Spinal cord (tissue), 10 donors: Measurements from ENCODE around the gene NUP210L. TPM values are rescaled to one million over a fixed set of nuclear protein-coding genes. Genes with fewer than 3 reads are reported as not detected.
A peak's percentile ranks its signal among the peaks of the same experiment; 100 is the strongest.

Experiments
- DNase-seq, 6 donors: peaks; one replicate each; pipeline versions ENCODE4 v3.0.0 to v3.0.0-alpha.2; 2013 to 2015; ENCODE audit warnings: low spot score in 6 of 6, low read depth in 4 of 6
- H3K27ac ChIP-seq: one replicate; pipeline ENCODE4 v1.5.1; 2013; ENCODE audit warnings: low read depth, low read length, control low read depth
- H3K27me3 ChIP-seq: one replicate; pipeline ENCODE4 v1.6.1; 2013; ENCODE audit warnings: low read length; ENCODE audit not compliant: control insufficient read depth, insufficient read depth
- H3K36me3 ChIP-seq: one replicate; pipeline ENCODE4 v1.6.1; 2013; ENCODE audit warnings: low read length; ENCODE audit not compliant: control insufficient read depth, insufficient read depth
- H3K4me1 ChIP-seq: one replicate; pipeline ENCODE4 v1.6.1; 2013; ENCODE audit warnings: low read length; ENCODE audit not compliant: control insufficient read depth, insufficient read depth
- H3K4me3 ChIP-seq: one replicate; pipeline ENCODE4 v1.5.1; 2013; ENCODE audit warnings: low read depth, low read length, control low read depth
- H3K9me3 ChIP-seq: one replicate; pipeline ENCODE4 v1.6.1; 2013; ENCODE audit warnings: low read length; ENCODE audit not compliant: control insufficient read depth, insufficient read depth
- WGBS: methylation state at CpG from one replicate; pipeline ENCODE4 v1.1.5; 2013; ENCODE audit warnings: missing lambda C conversion rate; ENCODE audit not compliant: insufficient coverage; 5-methylcytosine and 5-hydroxymethylcytosine counted together
- long read RNA-seq, 4 donors: transcript quantifications; one replicate each; lab custom pipeline, GENCODE V29; 2026
- polyA plus RNA-seq, 2 donors: library from polyadenylated mRNA; unstranded; fragments of 120-200 nt; gene quantifications; one replicate each; pipeline ENCODE4 v1.2.1, GENCODE V29; 2013; ENCODE audit not compliant: insufficient read length in 2 of 2
- total RNA-seq, 2 donors: library from RNA; depleted of rRNA in 1 of 2; stranded (reverse); fragments of 120-200 nt in 1 of 2; fragments of >200 nt in 1 of 2; gene quantifications; one replicate each; pipeline versions ENCODE4 v1.2.3 to v1.2.4, GENCODE V29; 2013 to 2014
- donor health status: healthy.

Gene NUP210L
- total RNA-seq (under 1 TPM; 0.10 to 0.11 TPM), polyA plus RNA-seq (under 1 TPM; 0.16 to 0.48 TPM)
- long read RNA-seq, donor 1, result 0 reads
- long read RNA-seq, donor 2, result 0 reads
- long read RNA-seq, donor 3, result 0 reads
- long read RNA-seq, donor 4, result 0 reads

DNA sequence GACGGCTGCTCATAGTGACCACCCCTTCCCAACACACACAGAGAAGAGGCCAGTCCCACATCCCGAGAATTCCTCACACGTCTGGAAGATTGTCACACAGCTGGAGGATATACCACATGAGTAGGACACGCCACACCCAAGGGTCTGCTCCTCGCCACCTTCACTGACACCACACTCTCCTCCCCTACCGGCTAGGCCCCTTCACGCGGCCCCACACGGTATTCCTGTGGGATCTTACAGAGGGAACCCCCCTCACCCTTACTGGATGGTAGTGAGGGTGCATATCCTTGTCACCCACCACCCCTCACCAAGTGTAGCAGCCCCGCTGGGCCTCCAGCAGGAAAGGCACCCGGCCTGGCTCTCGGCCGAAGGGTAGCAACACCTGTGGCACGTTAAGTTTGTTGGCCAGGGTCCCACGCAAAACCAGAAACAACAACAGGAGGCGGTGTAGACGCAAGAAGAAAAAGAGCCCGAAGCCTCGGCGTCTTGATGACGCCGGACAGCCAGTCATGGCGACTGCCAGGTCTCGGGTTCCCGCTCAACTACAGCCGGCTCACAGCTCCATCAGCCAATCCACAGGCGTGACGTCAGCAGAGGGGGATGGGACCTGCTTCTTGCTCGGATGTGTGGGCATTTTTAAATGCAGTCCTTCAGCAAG lies at the start of gene NUP210L:
Gene NUP210L, minus strand, starts transcription at position 540 of the 658 bp plus-strand sequence.
- peaks cover 13% of the 10 kb centered on the region for H3K36me3 ChIP-seq
- no peaks in the 10 kb centered on the region for H3K9me3 ChIP-seq
- H3K27ac ChIP-seq, result peak within 1 kb of the TSS; percentile 69
- DNase-seq, result peak in 2 of 6 donors; percentile 3 to 34
- WGBS, result 85% methylated on average over 23 of the region's 29 CpGs
- no peak within 1 kb of the TSS for H3K4me3 ChIP-seq
- H3K4me1 ChIP-seq, result peaks cover 6% of the 10 kb centered on the region
- no peaks in the 10 kb centered on the region for H3K27me3 ChIP-seq

DNA sequence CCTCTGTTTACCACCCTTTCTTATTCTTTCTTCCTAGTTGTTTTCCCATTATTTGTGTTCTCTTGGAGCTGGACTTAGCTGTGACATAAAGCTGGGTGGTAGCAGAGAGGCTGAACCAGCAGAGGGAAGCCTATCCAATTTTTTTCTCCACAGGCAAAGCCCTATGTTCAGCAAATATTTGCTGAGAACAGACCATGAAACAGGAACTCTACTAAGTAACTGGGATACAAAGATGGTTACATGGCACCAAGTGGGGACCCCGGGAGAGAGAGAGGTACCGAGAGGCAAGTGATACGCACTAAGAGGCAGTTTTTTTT lies 44.6 kb upstream of the NUP210L start:
- WGBS, result 87% methylated on average over 3 of the region's 3 CpGs
- Histone ChIP-seq H3K4me1 (no peaks in the 10 kb centered on the region), H3K9me3 (no peaks in the 10 kb centered on the region), H3K36me3 (peaks cover 1% of the 10 kb centered on the region), H3K4me3 (no peak overlapping the region), H3K27ac (no peak overlapping the region), H3K27me3 (no peaks in the 10 kb centered on the region)
- DNase-seq, result no peak

DNA sequence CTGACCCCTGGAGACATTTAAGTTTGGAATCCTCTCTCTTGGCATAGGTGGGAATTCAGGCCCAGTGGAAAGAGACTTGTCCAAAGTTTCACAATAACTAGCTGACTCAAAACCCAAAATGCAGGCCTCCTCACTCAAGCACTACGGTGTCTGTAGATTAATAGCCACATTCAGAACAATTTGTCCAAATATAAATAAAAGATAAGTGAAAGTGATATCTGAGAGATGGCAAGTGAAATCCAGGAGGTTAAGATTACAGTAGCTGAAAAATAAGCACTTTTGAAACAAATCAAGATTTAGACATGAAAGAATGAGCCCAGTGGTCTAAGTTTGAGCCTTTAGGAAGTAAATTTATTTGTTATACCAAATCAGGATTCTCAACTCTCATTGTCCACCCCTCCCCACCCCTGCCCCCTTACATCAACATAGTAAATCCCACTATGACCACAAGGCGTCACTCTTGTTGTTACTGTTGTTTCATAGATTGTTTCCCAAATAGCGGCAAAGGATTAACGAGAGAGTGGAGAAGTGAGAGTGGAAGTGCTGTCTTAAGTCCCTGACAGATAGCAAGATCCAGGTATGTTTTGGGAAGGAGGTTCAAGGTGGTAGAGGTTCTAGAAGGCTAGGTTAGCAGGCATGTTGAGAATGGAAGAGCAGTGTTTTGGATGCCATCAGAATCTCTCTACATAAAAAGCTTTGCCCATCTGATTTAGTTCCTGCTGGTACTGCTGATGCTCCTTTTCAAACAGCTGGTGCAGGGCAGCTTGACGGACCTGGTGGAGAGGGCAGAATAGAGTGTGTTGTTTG lies 44.1 kb upstream of the NUP210L start:
- H3K36me3 ChIP-seq, result no peaks in the 10 kb centered on the region
- DNase-seq, result peak in 3 of 6 donors; percentile 53 to 84 (median 79)
- H3K9me3 ChIP-seq, result no peaks in the 10 kb centered on the region
- H3K27me3 ChIP-seq, result peaks cover 4% of the 10 kb centered on the region
- WGBS, result 17% methylated on average over 1 of the region's 5 CpGs
- no peak overlapping the region for H3K27ac ChIP-seq
- no peak overlapping the region for H3K4me3 ChIP-seq
- no peaks in the 10 kb centered on the region for H3K4me1 ChIP-seq

DNA sequence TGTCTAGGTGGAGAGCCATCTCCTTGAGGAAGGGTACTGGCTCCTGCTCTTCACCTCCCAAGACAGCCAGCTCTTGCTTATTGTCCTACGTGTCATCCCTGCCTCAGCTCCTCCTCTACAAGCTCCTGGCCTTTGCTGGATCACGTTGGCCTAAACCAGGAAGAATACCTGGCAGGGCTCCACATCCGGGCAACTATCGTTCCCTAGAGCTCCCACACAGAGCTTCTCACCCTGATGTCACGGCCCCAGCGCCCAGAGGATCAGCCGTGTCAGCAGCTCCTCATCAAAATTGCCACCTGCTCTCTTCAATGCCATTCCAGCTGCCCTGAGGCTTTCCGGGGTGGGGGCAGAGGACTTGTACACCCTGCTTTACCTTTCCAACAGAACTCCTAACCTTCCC lies 38.9 kb upstream of the NUP210L start:
- Histone ChIP-seq H3K9me3 (no peaks in the 10 kb centered on the region), H3K4me3 (no peak overlapping the region), H3K27me3 (peaks cover 8% of the 10 kb centered on the region), H3K4me1 (no peaks in the 10 kb centered on the region), H3K36me3 (no peaks in the 10 kb centered on the region), H3K27ac (no peak overlapping the region)
- 85% methylated on average over 8 of the region's 8 CpGs for WGBS
- DNase-seq, result no peak

DNA sequence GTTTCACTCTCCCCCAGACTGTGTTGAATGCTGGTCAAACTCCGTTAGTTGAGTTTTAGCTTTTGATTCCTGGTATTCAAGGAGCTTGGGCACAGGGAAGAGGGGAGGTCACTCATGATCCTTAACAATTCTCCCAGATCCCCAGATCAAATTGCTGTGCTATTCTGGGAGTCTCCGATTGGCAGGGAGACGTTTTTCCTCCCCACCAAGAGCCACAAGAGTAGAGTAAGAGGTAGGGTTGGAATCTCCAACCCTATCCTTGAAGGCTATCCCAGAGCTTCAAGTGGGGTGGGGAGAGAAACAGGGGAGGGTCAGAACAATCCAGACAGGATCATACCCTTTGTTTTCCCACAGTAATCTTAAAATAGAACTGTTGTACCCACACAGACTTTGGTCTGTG lies 37.6 kb upstream of the NUP210L start:
- H3K27me3 ChIP-seq, result peaks cover 8% of the 10 kb centered on the region
- 40% methylated on average over 1 of the region's 3 CpGs for WGBS
- no peaks in the 10 kb centered on the region for H3K36me3 ChIP-seq
- no peak overlapping the region for H3K27ac ChIP-seq
- no peaks in the 10 kb centered on the region for H3K4me1 ChIP-seq
- H3K4me3 ChIP-seq, result no peak overlapping the region
- no peak for DNase-seq
- no peaks in the 10 kb centered on the region for H3K9me3 ChIP-seq

DNA sequence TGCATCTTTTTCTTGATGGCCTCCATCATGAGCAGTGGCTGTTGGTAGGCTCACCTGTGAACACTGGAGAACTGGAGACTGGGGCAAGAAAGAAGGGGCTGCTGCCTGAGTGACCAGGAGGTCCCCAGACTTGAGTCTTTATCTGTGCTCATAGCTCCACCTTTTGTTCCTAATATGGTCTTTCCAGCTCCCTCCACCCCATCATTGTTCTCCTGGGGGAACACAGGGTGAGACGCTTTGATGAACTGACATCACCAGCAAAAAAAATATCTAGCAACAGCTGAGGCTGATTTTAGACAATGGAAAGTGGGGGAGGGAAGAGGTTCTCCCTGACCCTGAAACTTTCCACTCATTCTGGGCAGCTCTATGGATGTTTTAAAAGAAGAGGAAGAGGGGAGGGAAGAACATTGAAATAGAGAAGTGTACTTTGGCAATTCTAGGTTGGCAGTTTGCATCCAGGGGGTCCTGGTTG lies 37.2 kb upstream of the NUP210L start, which contains the start of gene TPM3:
Gene TPM3, minus strand, starts transcription at position 111 of the 472 bp plus-strand sequence. Its CDS starts 82 bp downstream, at position 29.
- H3K4me3 ChIP-seq, result no peak within 1 kb of the TSS
- no peaks in the 10 kb centered on the region for H3K36me3 ChIP-seq
- no peaks in the 10 kb centered on the region for H3K9me3 ChIP-seq
- DNase-seq, result no peak
- peaks cover 8% of the 10 kb centered on the region for H3K27me3 ChIP-seq
- no peaks in the 10 kb centered on the region for H3K4me1 ChIP-seq
- no CpG with 5 or more reads among the region's 1 CpG for WGBS
- H3K27ac ChIP-seq, result no peak within 1 kb of the TSS

DNA sequence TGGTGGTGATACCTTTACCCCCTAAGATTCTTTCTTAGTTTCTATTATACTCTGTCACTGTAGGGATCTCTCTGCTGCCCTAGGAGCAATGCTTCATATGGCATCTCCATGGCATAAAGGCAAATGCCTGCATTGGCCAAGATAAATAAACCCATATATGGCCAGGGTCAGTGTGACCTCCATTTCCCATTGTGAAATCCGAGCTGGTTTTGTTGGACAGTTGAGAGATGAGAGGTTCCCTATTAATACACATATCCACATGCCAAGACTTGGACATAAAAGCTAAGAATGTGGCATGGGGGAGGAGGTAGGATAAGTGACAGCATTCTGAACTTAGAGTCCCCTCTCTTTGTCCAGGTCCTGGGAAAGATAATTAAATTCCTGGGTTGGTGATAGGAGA lies 35.7 kb upstream of the NUP210L start:
- no peak overlapping the region for H3K4me3 ChIP-seq
- no peaks in the 10 kb centered on the region for H3K9me3 ChIP-seq
- no CpG with 5 or more reads among the region's 1 CpG for WGBS
- no peak overlapping the region for H3K27ac ChIP-seq
- no peaks in the 10 kb centered on the region for H3K36me3 ChIP-seq
- H3K27me3 ChIP-seq, result peaks cover 8% of the 10 kb centered on the region
- DNase-seq, result no peak
- H3K4me1 ChIP-seq, result no peaks in the 10 kb centered on the region

DNA sequence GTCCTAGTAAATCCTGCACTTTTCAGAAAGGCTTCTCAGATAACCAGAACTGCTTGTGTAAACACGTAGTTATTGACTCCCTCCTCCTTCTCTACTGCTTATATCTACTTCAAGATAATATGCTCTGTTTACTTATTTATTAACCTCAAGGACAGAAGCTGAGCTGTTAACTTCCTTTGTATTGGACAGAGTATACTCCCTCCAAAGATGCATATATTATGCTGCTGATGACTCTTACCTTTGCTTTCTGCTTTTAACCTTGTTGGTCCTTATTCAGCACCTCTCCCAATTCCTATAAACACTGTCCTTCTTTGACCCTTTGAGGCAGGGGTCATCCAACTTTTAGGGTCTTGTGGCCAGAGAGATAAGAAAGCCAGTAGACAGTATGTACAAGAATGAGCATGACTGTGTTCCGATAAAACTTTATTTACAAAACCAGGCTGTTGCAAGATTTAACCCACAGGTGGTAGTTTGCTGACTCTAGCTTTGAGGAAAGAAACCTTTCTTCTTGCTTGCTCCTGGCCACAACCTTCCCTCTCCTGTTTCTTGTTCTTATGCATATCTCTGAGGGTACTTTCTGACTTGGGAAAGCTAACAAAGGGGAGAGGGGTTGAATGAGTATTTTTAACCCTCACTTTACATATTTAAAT lies 32.1 kb upstream of the NUP210L start:
- DNase-seq, result no peak
- no CpG with 5 or more reads among the region's 2 CpGs for WGBS
- no peaks in the 10 kb centered on the region for H3K36me3 ChIP-seq
- H3K4me1 ChIP-seq, result peaks cover 12% of the 10 kb centered on the region
- H3K4me3 ChIP-seq, result no peak overlapping the region
- no peak overlapping the region for H3K27ac ChIP-seq
- no peaks in the 10 kb centered on the region for H3K27me3 ChIP-seq
- H3K9me3 ChIP-seq, result no peaks in the 10 kb centered on the region

DNA sequence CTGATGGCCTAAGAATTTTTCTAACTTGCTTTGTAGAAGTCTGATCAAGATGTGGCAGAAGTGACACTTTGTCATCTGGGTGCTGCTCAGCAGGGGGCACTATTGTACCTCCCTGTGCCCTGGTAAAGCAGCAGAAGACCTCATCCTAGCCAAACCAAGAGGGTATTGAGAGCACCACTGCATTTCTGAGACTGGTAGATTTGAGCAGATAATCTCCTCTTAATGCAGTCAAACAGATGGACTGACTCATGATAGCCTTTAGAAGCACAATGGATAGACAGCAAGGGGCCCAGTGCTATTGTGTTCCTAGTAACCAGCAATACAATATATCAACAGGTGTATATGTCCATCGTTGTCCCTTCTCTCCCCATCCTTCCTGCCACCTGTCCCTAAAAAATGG lies 31.3 kb upstream of the NUP210L start:
- Histone ChIP-seq H3K4me1 (peaks cover 17% of the 10 kb centered on the region), H3K27me3 (no peaks in the 10 kb centered on the region), H3K36me3 (no peaks in the 10 kb centered on the region), H3K27ac (no peak overlapping the region), H3K9me3 (no peaks in the 10 kb centered on the region), H3K4me3 (no peak overlapping the region)
- DNase-seq, result peak in 1 of 6 donors; percentile 14
- WGBS, result no CpG with 5 or more reads among the region's 1 CpG
